Measurements from ENCODE around the gene MTA1.

- TF ChIP-seq CTCF (IDR thresholded peaks at IDR 0.05) (no peak), POLR2A (IDR thresholded peaks at IDR 0.05) (no peak)
Measured at GRCh38 chr14:105455766-105456660, 36.4 kb downstream of the MTA1 start.

All from Peyer's patch (tissue), 4 donors.